Measurements from ENCODE around the gene KCTD17. TPM values are rescaled to one million over a fixed set of nuclear protein-coding genes. Genes with fewer than 3 reads are reported as not detected.

The KCTD17 gene
- total RNA-seq, 1 experiment from 2014 or later, result 11.7 TPM

- TF ChIP-seq, protein P1, sequence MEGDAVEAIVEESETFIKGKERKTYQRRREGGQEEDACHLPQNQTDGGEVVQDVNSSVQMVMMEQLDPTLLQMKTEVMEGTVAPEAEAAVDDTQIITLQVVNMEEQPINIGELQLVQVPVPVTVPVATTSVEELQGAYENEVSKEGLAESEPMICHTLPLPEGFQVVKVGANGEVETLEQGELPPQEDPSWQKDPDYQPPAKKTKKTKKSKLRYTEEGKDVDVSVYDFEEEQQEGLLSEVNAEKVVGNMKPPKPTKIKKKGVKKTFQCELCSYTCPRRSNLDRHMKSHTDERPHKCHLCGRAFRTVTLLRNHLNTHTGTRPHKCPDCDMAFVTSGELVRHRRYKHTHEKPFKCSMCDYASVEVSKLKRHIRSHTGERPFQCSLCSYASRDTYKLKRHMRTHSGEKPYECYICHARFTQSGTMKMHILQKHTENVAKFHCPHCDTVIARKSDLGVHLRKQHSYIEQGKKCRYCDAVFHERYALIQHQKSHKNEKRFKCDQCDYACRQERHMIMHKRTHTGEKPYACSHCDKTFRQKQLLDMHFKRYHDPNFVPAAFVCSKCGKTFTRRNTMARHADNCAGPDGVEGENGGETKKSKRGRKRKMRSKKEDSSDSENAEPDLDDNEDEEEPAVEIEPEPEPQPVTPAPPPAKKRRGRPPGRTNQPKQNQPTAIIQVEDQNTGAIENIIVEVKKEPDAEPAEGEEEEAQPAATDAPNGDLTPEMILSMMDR (IDR thresholded peaks at IDR 0.05; ENCODE audit: unreplicated experiment), result no peak
- H3K4me3 Mint-ChIP-seq (ENCODE audit: unreplicated experiment), result no peak overlapping the region
- ChIA-PET CTCF (interaction anchor here (0.8 to 2.4 kb wide), 2 partner anchors 17 to 180 kb away, joined by 6 to 9 read pairs; no protein-coding TSS in a partner anchor), POLR2A (interaction anchor here (0.6 kb wide), 1 partner anchor 43 kb away, joined by 3 read pairs; no protein-coding TSS in a partner anchor)
- intact Hi-C loops (cut with micrococcal nuclease), result no loop called here
- H3K36me3 Mint-ChIP-seq (ENCODE audit: insufficient read depth, unreplicated experiment), result no peaks in the 10 kb centered on the region
- H3K4me1 Mint-ChIP-seq (ENCODE audit: insufficient read depth, unreplicated experiment), result peaks cover 19% of the 10 kb centered on the region
- BruUV-seq (replicated peaks), result no TSS peak
- DNase-seq (ENCODE audit: unreplicated experiment), result no peak
- no peaks in the 10 kb centered on the region for H3K27me3 Mint-ChIP-seq (ENCODE audit: insufficient read depth, unreplicated experiment)
- no peak overlapping the region for H3K27ac Mint-ChIP-seq (ENCODE audit: low read depth, unreplicated experiment)
- no peaks in the 10 kb centered on the region for H3K9me3 Mint-ChIP-seq (ENCODE audit: unreplicated experiment)
Measured at GRCh38 chr22:37037669-37038068, 13.9 kb upstream of the KCTD17 start.

GRCh38 chr22:37039466-37039865 lies 12.1 kb upstream of the KCTD17 start:
- intact Hi-C loops (cut with micrococcal nuclease), result no loop called here
- ChIA-PET POLR2A (interaction anchor here (0.6 kb wide), 1 partner anchor 60 kb away, joined by 3 read pairs; no protein-coding TSS in a partner anchor), CTCF (interaction anchor here (0.7 to 1.0 kb wide), 2 partner anchors 183 to 488 kb away, joined by 3 read pairs; no protein-coding TSS in a partner anchor)
- Mint-ChIP-seq H3K4me1 (ENCODE audit: insufficient read depth, unreplicated experiment) (peaks cover 7% of the 10 kb centered on the region), H3K9me3 (ENCODE audit: unreplicated experiment) (no peaks in the 10 kb centered on the region), H3K36me3 (ENCODE audit: insufficient read depth, unreplicated experiment) (no peaks in the 10 kb centered on the region), H3K27ac (ENCODE audit: low read depth, unreplicated experiment) (no peak overlapping the region), H3K4me3 (ENCODE audit: unreplicated experiment) (no peak overlapping the region), H3K27me3 (ENCODE audit: insufficient read depth, unreplicated experiment) (no peaks in the 10 kb centered on the region)
- TF ChIP-seq, protein P1 (IDR thresholded peaks at IDR 0.05; ENCODE audit: unreplicated experiment), result no peak
- BruUV-seq (replicated peaks), result no TSS peak
- DNase-seq (ENCODE audit: unreplicated experiment), result no peak

DNA sequence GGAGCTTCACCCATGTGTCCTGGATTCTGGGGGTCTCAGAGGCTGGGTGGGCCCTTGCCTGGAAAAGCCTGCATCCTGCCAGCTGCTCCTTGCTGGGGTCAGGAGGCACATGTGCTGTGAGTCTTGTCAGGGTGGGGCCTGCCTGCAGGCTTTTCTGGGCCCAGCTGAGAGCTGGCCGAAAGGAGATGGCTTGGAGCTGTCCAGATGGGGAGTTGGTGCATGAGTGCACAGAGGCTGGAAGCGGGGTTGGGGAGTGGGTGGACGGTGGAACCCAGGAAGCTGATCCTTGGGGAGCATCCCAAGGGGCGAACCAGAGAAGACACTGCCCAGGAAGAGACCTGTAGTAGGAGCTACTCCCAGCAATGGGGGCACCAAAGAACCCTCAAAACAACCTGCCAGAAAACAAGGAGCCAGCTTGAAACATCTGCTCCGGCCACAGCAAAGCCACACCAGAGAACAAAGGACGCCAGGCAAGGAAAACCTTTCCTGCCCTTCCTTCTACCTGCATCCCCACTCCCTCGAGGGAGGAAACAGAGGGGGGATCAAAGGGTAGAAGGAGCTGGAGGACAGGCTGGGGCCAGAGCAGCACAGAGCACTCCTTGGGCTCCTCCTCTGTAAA lies 8.2 kb upstream of the KCTD17 start:
- H3K27ac Mint-ChIP-seq (ENCODE audit: low read depth, unreplicated experiment), result no peak overlapping the region
- no TSS peak for BruUV-seq (replicated peaks)
- DNase-seq (ENCODE audit: unreplicated experiment), result no peak
- POLR2A ChIA-PET, result interaction anchor here (0.6 to 3.2 kb wide), 3 partner anchors 11 to 152 kb away, joined by 3 to 18 read pairs (median 8); partner anchors contain the start of genes MPST and TST
- TF ChIP-seq, protein P1 (IDR thresholded peaks at IDR 0.05; ENCODE audit: unreplicated experiment), result no peak
- H3K9me3 Mint-ChIP-seq (ENCODE audit: unreplicated experiment), result no peaks in the 10 kb centered on the region
- CTCF ChIA-PET, result interaction anchor here (0.5 to 3.3 kb wide), 30 partner anchors 8 to 425 kb away, joined by 3 to 24 read pairs (median 4); partner anchors contain the start of gene IFT27
- no peak overlapping the region for H3K4me3 Mint-ChIP-seq (ENCODE audit: unreplicated experiment)
- intact Hi-C loops (cut with micrococcal nuclease), result loop anchor here (5.0 kb wide), 1 partner anchor 501 kb away; no protein-coding TSS in a partner anchor
- peaks cover 7% of the 10 kb centered on the region for H3K4me1 Mint-ChIP-seq (ENCODE audit: insufficient read depth, unreplicated experiment)
- no peaks in the 10 kb centered on the region for H3K27me3 Mint-ChIP-seq (ENCODE audit: insufficient read depth, unreplicated experiment)
- no peaks in the 10 kb centered on the region for H3K36me3 Mint-ChIP-seq (ENCODE audit: insufficient read depth, unreplicated experiment)

- Mint-ChIP-seq H3K4me3 (ENCODE audit: unreplicated experiment) (no peak overlapping the region), H3K4me1 (ENCODE audit: insufficient read depth, unreplicated experiment) (peaks cover 7% of the 10 kb centered on the region), H3K27ac (ENCODE audit: low read depth, unreplicated experiment) (no peak overlapping the region), H3K9me3 (ENCODE audit: unreplicated experiment) (no peaks in the 10 kb centered on the region), H3K36me3 (ENCODE audit: insufficient read depth, unreplicated experiment) (no peaks in the 10 kb centered on the region), H3K27me3 (ENCODE audit: insufficient read depth, unreplicated experiment) (no peaks in the 10 kb centered on the region)
- POLR2A ChIA-PET, result interaction anchor here (0.6 to 3.2 kb wide), 3 partner anchors 12 to 151 kb away, joined by 3 to 18 read pairs (median 8); partner anchors contain the start of genes MPST and TST
- TF ChIP-seq, protein P1 (IDR thresholded peaks at IDR 0.05; ENCODE audit: unreplicated experiment), result peak; percentile 75
- CTCF ChIA-PET, result interaction anchor here (0.5 to 3.3 kb wide), 39 partner anchors 9 to 497 kb away, joined by 3 to 24 read pairs (median 4); partner anchors contain the start of gene IFT27
- peak; percentile 79 for DNase-seq (ENCODE audit: unreplicated experiment)
- no TSS peak for BruUV-seq (replicated peaks)
- intact Hi-C loops (cut with micrococcal nuclease), result loop anchor here (1.0 to 5.0 kb wide), 6 partner anchors 58 to 502 kb away; no protein-coding TSS in a partner anchor
Measured at GRCh38 chr22:37043828-37044538, 7.6 kb upstream of the KCTD17 start.
